HepG2 (cell line): ENCODE results near the gene PXMP2.

Source experiments
- CTCF ChIP-seq: sonication (generic); formaldehyde crosslinking; IDR thresholded peaks from 2 replicates; pipeline ENCODE4 v1.5.0; 2020; ENCODE audit warnings: mild to moderate bottlenecking, missing genetic modification reagents, moderate library complexity
- GABPA ChIP-seq, 2 experiments: IDR thresholded peaks; 2 replicates each; pipeline ENCODE4 v1.6.1; 2011 to 2016; ENCODE audit warnings: low read depth in 2 of 2, low read length in 1 of 2, missing biosample characterization in 1 of 2, missing genetic modification characterization in 1 of 2
- NFRKB ChIP-seq: fragments of 450-650 bp; IDR thresholded peaks from 2 replicates; pipeline ENCODE4 v1.6.1; 2017
- PHF20 ChIP-seq: sonication (generic); formaldehyde crosslinking; IDR thresholded peaks from 2 replicates; pipeline ENCODE4 v1.5.0; 2020; ENCODE audit warnings: mild to moderate bottlenecking, missing genetic modification reagents

- TF ChIP-seq CTCF (CRISPR knock-in tag) (peak; percentile 23; the same call in 1 of the 2 replicates), GABPA (IDR thresholded peaks at IDR 0.05; ENCODE audit: low read depth, low read length) (no peak), GABPA (CRISPR knock-in tag; IDR thresholded peaks at IDR 0.05; ENCODE audit: low read depth) (no peak), PHF20 (CRISPR knock-in tag) (no peak), NFRKB (no peak)
These were observed 67.0 kb downstream of the PXMP2 start for GRCh38 chr12:132754160-132754932.
